Peyer's patch (tissue), 4 donors: ENCODE data around the gene ORC1.

ENCODE experiments used
- CTCF ChIP-seq, 6 experiments: fragments of 450-650 bp in 4 of 6; fragments of 200-600 bp in 2 of 6; sonication (generic) in 1 of 6; IDR thresholded peaks; one replicate each; pipeline ENCODE4 v1.5.1; 2017 to 2019; ENCODE audit warnings: antibody characterized with exemption in 6 of 6, mild to moderate bottlenecking in 3 of 6, moderate library complexity in 1 of 6
- POLR2A ChIP-seq, 2 donors: fragments of 450-650 bp; IDR thresholded peaks; one replicate each; pipeline ENCODE4 v1.5.1; 2017; ENCODE audit warnings: antibody characterized with exemption in 2 of 2, mild to moderate bottlenecking in 2 of 2, moderate library complexity in 2 of 2

- TF ChIP-seq POLR2A (IDR thresholded peaks at IDR 0.05) (no peak), CTCF (IDR thresholded peaks at IDR 0.05) (no peak)
Measured at GRCh38 chr1:52404975-52405338, 734 bp upstream of the ORC1 start.
